HFF-Myc (cell line): ENCODE measurements around the gene SYNDIG1.

Experiments
- DNase-seq: peaks from one replicate; pipeline ENCODE4 v3.0.0-alpha.2; 2011; ENCODE audit warnings: low read depth; ENCODE audit errors: extremely low read depth
- H3K4me3 ChIP-seq: replicated peaks from 2 replicates; pipeline ENCODE4 v1.5.1; 2011; ENCODE audit warnings: low read depth, mild to moderate bottlenecking, control low read depth, low read length
- TF ChIP-seq, protein P1 (sequence below): IDR thresholded peaks from 2 replicates; pipeline ENCODE4 v1.5.1; 2012; ENCODE audit warnings: mild to moderate bottlenecking, low read depth, low read length, control low read depth; ENCODE audit errors: missing control alignments

Gene SYNDIG1

DNA sequence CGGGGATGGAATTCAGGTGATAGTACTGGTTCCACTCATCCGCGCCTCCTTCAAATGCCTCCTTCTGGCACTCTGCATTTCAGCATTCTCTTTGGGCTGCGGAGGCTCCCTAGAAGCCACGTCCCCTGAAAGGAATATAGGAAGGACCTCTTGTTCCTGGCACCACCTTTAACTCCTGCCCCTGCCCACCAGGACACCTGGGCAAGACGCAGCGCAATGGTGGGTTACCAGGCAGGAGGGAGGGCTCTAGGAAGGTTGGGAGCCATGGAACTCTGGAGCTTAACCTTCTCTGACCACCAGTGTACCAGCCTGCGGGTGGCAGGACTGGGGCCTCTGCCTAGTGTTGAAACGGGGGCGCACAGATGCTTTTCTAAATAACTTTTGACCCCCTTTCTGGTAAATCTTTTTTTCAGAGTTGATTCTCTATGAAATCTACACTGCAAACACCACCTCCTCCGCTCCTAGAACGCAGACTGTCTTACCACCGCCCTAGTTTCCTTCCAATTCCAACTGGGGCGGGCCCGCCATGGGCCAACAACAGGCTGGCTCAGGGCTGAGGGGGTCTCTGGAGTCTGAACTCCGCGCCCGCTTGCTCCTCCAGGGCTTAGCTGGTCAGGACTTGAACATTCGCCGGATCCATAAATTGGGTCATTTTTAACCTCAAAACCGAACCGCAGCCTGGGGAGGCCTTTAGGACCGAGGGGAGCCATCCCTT lies 871 bp upstream of the SYNDIG1 start:
- TF ChIP-seq, protein P1, sequence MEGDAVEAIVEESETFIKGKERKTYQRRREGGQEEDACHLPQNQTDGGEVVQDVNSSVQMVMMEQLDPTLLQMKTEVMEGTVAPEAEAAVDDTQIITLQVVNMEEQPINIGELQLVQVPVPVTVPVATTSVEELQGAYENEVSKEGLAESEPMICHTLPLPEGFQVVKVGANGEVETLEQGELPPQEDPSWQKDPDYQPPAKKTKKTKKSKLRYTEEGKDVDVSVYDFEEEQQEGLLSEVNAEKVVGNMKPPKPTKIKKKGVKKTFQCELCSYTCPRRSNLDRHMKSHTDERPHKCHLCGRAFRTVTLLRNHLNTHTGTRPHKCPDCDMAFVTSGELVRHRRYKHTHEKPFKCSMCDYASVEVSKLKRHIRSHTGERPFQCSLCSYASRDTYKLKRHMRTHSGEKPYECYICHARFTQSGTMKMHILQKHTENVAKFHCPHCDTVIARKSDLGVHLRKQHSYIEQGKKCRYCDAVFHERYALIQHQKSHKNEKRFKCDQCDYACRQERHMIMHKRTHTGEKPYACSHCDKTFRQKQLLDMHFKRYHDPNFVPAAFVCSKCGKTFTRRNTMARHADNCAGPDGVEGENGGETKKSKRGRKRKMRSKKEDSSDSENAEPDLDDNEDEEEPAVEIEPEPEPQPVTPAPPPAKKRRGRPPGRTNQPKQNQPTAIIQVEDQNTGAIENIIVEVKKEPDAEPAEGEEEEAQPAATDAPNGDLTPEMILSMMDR: no peak
- no peak overlapping the region for H3K4me3 ChIP-seq
- DNase-seq: no peak

DNA sequence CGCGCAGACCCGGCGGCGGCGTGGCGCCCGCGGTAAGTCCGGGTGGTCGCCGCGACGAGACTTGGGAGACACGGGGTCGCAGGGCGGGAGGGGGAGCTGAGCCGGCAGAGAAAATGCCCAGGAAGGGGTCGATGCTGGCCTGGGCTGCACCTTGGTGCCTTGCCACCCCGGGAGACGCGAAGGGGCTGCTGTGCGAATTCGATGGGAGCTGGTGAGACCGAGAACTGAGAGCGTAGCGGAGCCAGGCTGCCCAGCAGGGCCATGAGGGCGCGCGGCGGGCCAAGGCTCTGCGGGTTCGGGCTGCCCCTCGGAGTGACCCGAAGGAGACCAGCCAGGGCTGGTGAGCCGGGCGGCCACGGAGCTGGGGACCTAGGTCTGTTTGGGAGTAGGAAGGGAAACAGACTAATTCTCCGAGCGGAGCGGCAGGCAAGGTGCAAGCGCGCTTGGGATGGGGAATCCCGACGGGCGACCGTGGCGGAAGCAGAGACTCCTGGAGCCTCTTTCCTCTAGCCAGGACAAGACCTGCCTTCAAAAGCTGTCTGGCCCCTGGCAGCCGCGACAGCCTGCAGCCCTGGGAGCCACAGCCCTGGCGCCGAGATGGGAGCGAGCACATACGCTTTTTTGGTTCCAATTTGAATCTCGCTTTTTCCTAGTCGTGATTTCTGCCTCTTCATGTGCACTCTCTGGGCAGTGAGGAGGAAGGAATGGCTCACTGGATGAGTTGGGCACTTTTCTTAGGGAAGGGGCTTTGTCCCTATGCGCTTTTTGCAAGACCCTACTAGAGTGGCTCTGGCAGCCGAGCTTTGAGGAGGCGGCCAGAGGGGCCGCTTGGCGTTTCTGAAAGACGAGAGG lies 691 bp downstream of the SYNDIG1 start:
- TF ChIP-seq, protein P1: no peak
- DNase-seq: no peak
- H3K4me3 ChIP-seq: no peak overlapping the region

DNA sequence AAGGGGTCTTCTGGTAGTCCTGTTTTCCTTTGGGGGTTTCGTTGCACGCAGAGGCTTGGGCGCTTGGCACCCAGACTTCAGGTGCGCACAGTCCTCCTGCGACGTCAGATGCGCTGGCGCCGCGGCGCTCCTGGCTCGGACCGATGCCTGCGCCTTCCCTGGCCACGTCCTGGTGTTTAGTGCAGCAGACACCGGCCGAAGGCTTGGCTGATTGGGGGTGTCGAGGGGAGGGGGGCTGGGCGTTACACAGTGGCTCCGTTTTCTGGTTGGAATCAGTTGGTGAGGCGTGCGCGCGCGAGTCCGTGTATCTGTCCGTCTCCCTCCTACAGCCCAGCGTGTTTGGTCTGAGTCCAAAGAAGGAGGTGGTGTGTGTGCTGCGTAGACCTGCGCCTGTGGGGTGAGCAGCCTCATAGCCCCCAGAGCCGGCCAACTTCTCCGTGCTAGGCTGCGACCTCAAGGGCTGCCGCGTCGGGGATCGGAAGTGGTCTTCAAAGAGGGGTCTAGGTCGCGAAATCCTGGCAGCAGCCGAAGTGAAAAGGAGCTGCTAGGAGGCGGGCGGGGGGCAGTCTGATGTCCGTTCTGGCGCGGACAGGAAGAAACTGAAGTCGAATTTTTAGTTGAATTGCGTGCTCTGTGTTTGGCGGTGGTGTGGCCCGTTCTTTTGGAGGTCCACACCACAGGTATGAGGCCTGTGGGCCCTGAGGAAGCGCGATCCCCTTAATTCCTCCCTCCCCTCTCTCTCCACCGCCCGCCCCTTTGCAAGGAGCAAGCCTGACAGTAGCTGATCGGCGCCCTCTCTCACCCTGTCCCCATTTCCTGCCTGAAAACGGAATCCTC lies 1.5 kb downstream of the SYNDIG1 start:
- no peak for DNase-seq
- TF ChIP-seq, protein P1: no peak
- no peak overlapping the region for H3K4me3 ChIP-seq

DNA sequence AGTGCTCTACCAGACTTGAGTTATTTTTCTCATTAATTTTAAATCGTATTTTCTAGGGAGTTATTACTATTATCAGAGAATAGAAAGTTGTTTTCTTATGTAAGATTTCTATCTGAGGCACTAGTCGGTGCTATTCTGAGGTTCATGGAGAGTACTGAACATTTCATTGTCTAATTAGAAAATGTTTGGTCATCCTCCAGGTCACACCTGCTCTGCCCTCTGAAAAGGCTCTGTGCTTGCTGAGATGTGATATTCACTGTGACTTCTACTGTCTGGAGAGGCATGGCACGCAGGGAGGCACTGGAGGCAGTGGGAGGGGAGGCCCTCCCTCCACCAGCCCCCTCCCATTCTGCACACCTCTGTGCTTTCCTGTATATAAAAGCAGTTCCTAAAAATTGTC lies 3.0 kb downstream of the SYNDIG1 start:
- H3K4me3 ChIP-seq: no peak overlapping the region
- DNase-seq: no peak
- TF ChIP-seq, protein P1: no peak

DNA sequence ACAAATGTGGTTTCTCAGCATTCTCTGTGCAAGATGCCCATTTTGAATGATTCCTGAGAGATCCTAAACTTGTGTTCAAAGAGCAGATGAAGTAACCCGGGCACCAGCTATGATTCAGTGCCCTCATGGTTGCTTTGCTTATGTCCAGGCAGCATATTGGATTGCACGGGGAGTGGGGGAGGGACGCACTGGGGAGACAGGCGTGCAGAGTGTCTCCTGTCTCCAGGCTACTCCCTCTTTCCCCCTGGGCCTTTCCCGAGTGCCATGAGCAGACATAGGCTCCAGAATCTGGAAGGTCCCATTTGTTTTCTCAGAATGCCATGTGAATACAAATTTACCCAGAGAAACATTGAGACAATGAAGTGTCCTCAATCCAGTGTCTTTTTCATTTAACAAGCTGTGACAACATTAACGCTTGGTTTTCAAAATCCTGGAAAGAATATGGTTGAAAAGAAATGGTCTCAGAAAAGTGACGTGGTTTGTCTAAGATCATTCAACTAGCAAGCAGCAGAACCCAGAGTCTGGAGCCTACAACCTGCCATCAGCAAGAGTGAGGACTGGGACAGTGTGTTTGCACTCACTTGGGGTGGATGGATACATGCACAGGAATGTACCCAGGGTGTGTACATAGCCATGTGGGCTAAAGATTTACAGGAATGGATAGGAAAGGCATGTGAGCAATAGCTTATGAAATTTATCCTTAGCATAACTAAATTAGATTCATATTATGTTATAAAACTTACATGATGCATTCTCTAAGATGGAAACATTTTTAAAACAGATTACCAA lies 4.2 kb downstream of the SYNDIG1 start:
- DNase-seq: no peak
- TF ChIP-seq, protein P1: no peak
- H3K4me3 ChIP-seq: no peak overlapping the region
